MM.1S (cell line): ENCODE results near the gene HPSE2.
A peak's percentile ranks its signal among the peaks of the same experiment; 100 is the strongest.

Source experiments
- DNase-seq: peaks from one replicate; pipeline ENCODE4 v3.0.0-alpha.2; 2015
- H2AFZ ChIP-seq: fragments of 300-600 bp; sonication (generic); 2 replicates; pipeline ENCODE4 v1.6.0; 2016; ENCODE audit warnings: antibody characterized with exemption, low read length
- H3F3A ChIP-seq: fragments of 300-600 bp; sonication (generic); 2 replicates; pipeline ENCODE4 v1.6.1; 2016; ENCODE audit warnings: mild to moderate bottlenecking, antibody characterized with exemption, low read length, moderate library complexity, mixed read lengths; ENCODE audit not compliant: insufficient read depth
- H3K27ac ChIP-seq: fragments of 300-600 bp; sonication (generic); 2 replicates; pipeline ENCODE4 v1.5.1; 2016; ENCODE audit warnings: mild to moderate bottlenecking, low read length
- H3K27me3 ChIP-seq: fragments of 300-600 bp; sonication (generic); replicated peaks from 2 replicates; pipeline ENCODE4 v1.6.0; 2016; ENCODE audit warnings: low read length; ENCODE audit not compliant: insufficient read depth
- H3K36me3 ChIP-seq: fragments of 300-600 bp; sonication (generic); replicated peaks from 2 replicates; pipeline ENCODE4 v1.6.1; 2016; ENCODE audit warnings: mild to moderate bottlenecking, low read length, mixed read lengths; ENCODE audit not compliant: insufficient read depth
- H3K4me1 ChIP-seq: fragments of 300-600 bp; sonication (generic); 2 replicates; pipeline ENCODE4 v1.6.1; 2016; ENCODE audit warnings: low read length, mixed read lengths
- H3K4me2 ChIP-seq: fragments of 300-600 bp; sonication (generic); 2 replicates; pipeline ENCODE4 v1.6.0; 2016; ENCODE audit warnings: low read depth, low read length
- H3K4me3 ChIP-seq: fragments of 300-600 bp; sonication (generic); 2 replicates; pipeline ENCODE4 v1.5.1; 2016; ENCODE audit warnings: low read length, mixed read lengths
- H3K79me2 ChIP-seq: fragments of 300-600 bp; sonication (generic); 2 replicates; pipeline ENCODE4 v1.6.1; 2016; ENCODE audit warnings: mixed run types, low read length, mixed read lengths
- H3K9ac ChIP-seq: fragments of 300-600 bp; sonication (generic); 2 replicates; pipeline ENCODE4 v1.6.1; 2016; ENCODE audit warnings: low read length, mixed read lengths
- H3K9me2 ChIP-seq: fragments of 300-600 bp; sonication (generic); replicated peaks from 2 replicates; pipeline ENCODE4 v1.6.1; 2016; ENCODE audit warnings: mild to moderate bottlenecking, low read length, mixed read lengths; ENCODE audit not compliant: insufficient read depth
- H3K9me3 ChIP-seq: fragments of 300-600 bp; sonication (generic); replicated peaks from 2 replicates; pipeline ENCODE4 v1.6.1; 2016; ENCODE audit warnings: mild to moderate bottlenecking, low read length, mixed read lengths; ENCODE audit not compliant: insufficient read depth
- H4K20me1 ChIP-seq: fragments of 300-600 bp; sonication (generic); 2 replicates; pipeline ENCODE4 v1.6.1; 2016; ENCODE audit warnings: mild to moderate bottlenecking, low read length, moderate library complexity, mixed read lengths; ENCODE audit not compliant: insufficient read depth
- CTCF ChIP-seq: fragments of 300-600 bp; sonication (generic); IDR thresholded peaks from 2 replicates; pipeline ENCODE4 v1.5.1; 2016; ENCODE audit warnings: antibody characterized with exemption, low read length, mixed read lengths
- EZH2 ChIP-seq: fragments of 300-600 bp; sonication (generic); optimal IDR thresholded peaks from 2 replicates; pipeline ENCODE3; 2017; ENCODE audit warnings: low read depth, mild to moderate bottlenecking, antibody characterized with exemption, low read length, mixed read lengths
- EZH2phosphoT487 ChIP-seq: fragments of 300-600 bp; sonication (generic); IDR thresholded peaks from 2 replicates; pipeline ENCODE4 v1.6.1; 2018; ENCODE audit warnings: antibody characterized with exemption, low read length

HPSE2 gene

GRCh38 chr10:98916526-98917125, 319.0 kb downstream of the HPSE2 start:
- Histone ChIP-seq H3K27ac (no peak overlapping the region), H3K4me2 (no peak overlapping the region), H3K79me2 (no peaks in the 10 kb centered on the region), H3K4me1 (no peaks in the 10 kb centered on the region), H3K36me3 (no peaks in the 10 kb centered on the region), H2AFZ (no peak overlapping the region), H3K9ac (no peak overlapping the region), H4K20me1 (no peaks in the 10 kb centered on the region), H3K9me2 (no peaks in the 10 kb centered on the region), H3F3A (no peaks in the 10 kb centered on the region), H3K9me3 (no peaks in the 10 kb centered on the region), H3K4me3 (no peak overlapping the region), H3K27me3 (no peaks in the 10 kb centered on the region)
- DNase-seq: peak; percentile 27
- TF ChIP-seq EZH2: no peak
- TF ChIP-seq CTCF: peak; percentile 18; the same call in 1 of the 2 replicates
- TF ChIP-seq EZH2phosphoT487: no peak

GRCh38 chr10:98915911-98916310, 319.7 kb downstream of the HPSE2 start:
- no peak overlapping the region for H2AFZ ChIP-seq
- DNase-seq: no peak
- H3K79me2 ChIP-seq: no peaks in the 10 kb centered on the region
- H3F3A ChIP-seq: no peaks in the 10 kb centered on the region
- TF ChIP-seq CTCF (no peak), EZH2phosphoT487 (no peak), EZH2 (no peak)
- no peaks in the 10 kb centered on the region for H3K9me2 ChIP-seq
- H3K4me1 ChIP-seq: no peaks in the 10 kb centered on the region
- H3K4me3 ChIP-seq: no peak overlapping the region
- no peaks in the 10 kb centered on the region for H3K36me3 ChIP-seq
- H3K4me2 ChIP-seq: no peak overlapping the region
- no peak overlapping the region for H3K9ac ChIP-seq
- H3K9me3 ChIP-seq: no peaks in the 10 kb centered on the region
- no peaks in the 10 kb centered on the region for H4K20me1 ChIP-seq
- no peaks in the 10 kb centered on the region for H3K27me3 ChIP-seq
- no peak overlapping the region for H3K27ac ChIP-seq

GRCh38 chr10:98910546-98910945, 325.1 kb downstream of the HPSE2 start:
- no peaks in the 10 kb centered on the region for H3K36me3 ChIP-seq
- H3K9me3 ChIP-seq: no peaks in the 10 kb centered on the region
- H3K4me2 ChIP-seq: no peak overlapping the region
- H4K20me1 ChIP-seq: no peaks in the 10 kb centered on the region
- no peaks in the 10 kb centered on the region for H3F3A ChIP-seq
- no peaks in the 10 kb centered on the region for H3K4me1 ChIP-seq
- H3K27me3 ChIP-seq: no peaks in the 10 kb centered on the region
- no peak overlapping the region for H3K27ac ChIP-seq
- DNase-seq: no peak
- no peak overlapping the region for H3K4me3 ChIP-seq
- no peak overlapping the region for H2AFZ ChIP-seq
- no peaks in the 10 kb centered on the region for H3K79me2 ChIP-seq
- no peaks in the 10 kb centered on the region for H3K9me2 ChIP-seq
- H3K9ac ChIP-seq: no peak overlapping the region
- TF ChIP-seq CTCF (no peak), EZH2 (no peak), EZH2phosphoT487 (no peak)
